GM23338 (cell line): ENCODE measurements around the gene SEZ6. TPM values are rescaled to one million over a fixed set of nuclear protein-coding genes. Genes with fewer than 3 reads are reported as not detected.

Source experiments
- ATAC-seq: fragments of 200-7000 bp; cut with Tn5 transposase; 3 replicates; pipeline ENCODE4 v1.9.1; 2020
- DNase-seq: peaks from one replicate; pipeline ENCODE4 v3.0.0-alpha.2; 2015; ENCODE audit warnings: low spot score
- H2AFZ ChIP-seq: fragments of 200-600 bp; sonication (generic); 2 replicates; pipeline ENCODE4 v1.8.0; 2016; ENCODE audit warnings: antibody characterized with exemption, mild to moderate bottlenecking, moderate library complexity
- H3F3A ChIP-seq: fragments of 200-600 bp; sonication (generic); replicated peaks from 2 replicates; pipeline ENCODE4 v1.8.0; 2017; ENCODE audit warnings: antibody characterized with exemption, mixed run types, low read depth
- H3K27ac ChIP-seq: fragments of 200-600 bp; sonication (generic); 2 replicates; pipeline ENCODE4 v1.6.1; 2016; ENCODE audit warnings: low read depth
- H3K27me3 ChIP-seq: fragments of 200-600 bp; sonication (generic); 2 replicates; pipeline ENCODE4 v1.8.0; 2016; ENCODE audit warnings: mild to moderate bottlenecking, mixed run types, moderate library complexity; ENCODE audit not compliant: insufficient read depth
- H3K36me3 ChIP-seq: fragments of 200-600 bp; sonication (generic); 2 replicates; pipeline ENCODE4 v1.8.0; 2016; ENCODE audit warnings: mild to moderate bottlenecking; ENCODE audit not compliant: insufficient read depth
- H3K4me1 ChIP-seq: fragments of 200-600 bp; sonication (generic); 2 replicates; pipeline ENCODE4 v1.8.0; 2016; ENCODE audit warnings: mild to moderate bottlenecking, moderate library complexity; ENCODE audit not compliant: insufficient read depth
- H3K4me2 ChIP-seq: fragments of 200-600 bp; sonication (generic); 2 replicates; pipeline ENCODE4 v1.7.1; 2017; ENCODE audit warnings: mixed run types
- H3K4me3 ChIP-seq: fragments of 200-600 bp; sonication (generic); 2 replicates; pipeline ENCODE4 v1.6.1; 2016; ENCODE audit warnings: mixed run types
- H3K79me2 ChIP-seq: fragments of 200-600 bp; sonication (generic); replicated peaks from 2 replicates; pipeline ENCODE4 v1.8.0; 2017; ENCODE audit warnings: mild to moderate bottlenecking; ENCODE audit not compliant: insufficient read depth
- H3K9me2 ChIP-seq: fragments of 200-600 bp; sonication (generic); 2 replicates; pipeline ENCODE4 v1.8.0; 2017; ENCODE audit not compliant: insufficient read depth
- H4K20me1 ChIP-seq: fragments of 200-600 bp; sonication (generic); replicated peaks from 2 replicates; pipeline ENCODE4 v1.8.0; 2017; ENCODE audit warnings: mild to moderate bottlenecking; ENCODE audit not compliant: insufficient read depth
- H3K27ac Mint-ChIP-seq: 2 replicates; pipeline ENCODE4 v1.8.0; 2020; ENCODE audit warnings: inconsistent platforms, mild to moderate bottlenecking, moderate library complexity, mixed read lengths
- H3K27me3 Mint-ChIP-seq: 3 replicates; pipeline ENCODE4 v1.8.0; 2022; ENCODE audit warnings: low read depth, mild to moderate bottlenecking, moderate library complexity, mixed read lengths, inconsistent platforms; ENCODE audit not compliant: insufficient read depth, poor library complexity
- H3K36me3 Mint-ChIP-seq: 3 replicates; pipeline ENCODE4 v1.8.0; 2021; ENCODE audit warnings: low read depth, mild to moderate bottlenecking, inconsistent platforms, moderate library complexity, mixed read lengths
- H3K4me1 Mint-ChIP-seq: 3 replicates; pipeline ENCODE4 v1.8.0; 2020; ENCODE audit warnings: mild to moderate bottlenecking, inconsistent platforms, mixed read lengths
- H3K4me3 Mint-ChIP-seq: 3 replicates; pipeline ENCODE4 v1.8.0; 2021; ENCODE audit warnings: moderate library complexity, mild to moderate bottlenecking, inconsistent platforms, mixed read lengths
- H3K9me3 Mint-ChIP-seq: 3 replicates; pipeline ENCODE4 v1.8.0; 2020; ENCODE audit warnings: moderate library complexity, mild to moderate bottlenecking, inconsistent platforms, mixed read lengths
- CREB1 ChIP-seq: fragments of 250-450 bp; sonication (Bioruptor Pico); IDR thresholded peaks from 2 replicates; pipeline ENCODE4 v1.5.0; 2020; ENCODE audit warnings: low read depth, mild to moderate bottlenecking, moderate library complexity
- CTCF ChIP-seq, 2 experiments: fragments of 200-600 bp in 1 of 2; sonication (generic) in 1 of 2; conservative IDR thresholded peaks; 2 replicates each; pipeline versions ENCODE4 v1.5.1 to v1.6.1; 2016 to 2017; ENCODE audit warnings: antibody characterized with exemption in 2 of 2, low read depth in 2 of 2, mild to moderate bottlenecking in 2 of 2, moderate library complexity in 1 of 2
- EZH2 ChIP-seq: fragments of 200-600 bp; sonication (generic); IDR thresholded peaks from one replicate; pipeline ENCODE4 v1.8.0; 2017; ENCODE audit warnings: antibody characterized with exemption, mild to moderate bottlenecking, low read depth; ENCODE audit not compliant: unreplicated experiment
- EZH2phosphoT487 ChIP-seq: fragments of 200-600 bp; sonication (generic); IDR thresholded peaks from one replicate; pipeline ENCODE4 v1.8.1; 2018; ENCODE audit warnings: antibody characterized with exemption; ENCODE audit not compliant: unreplicated experiment
- JUNB ChIP-seq: IDR thresholded peaks from one replicate; pipeline ENCODE4 v1.6.1; 2016; ENCODE audit warnings: antibody characterized with exemption; ENCODE audit not compliant: unreplicated experiment
- NANOG ChIP-seq: IDR thresholded peaks from 2 replicates; pipeline ENCODE4 v1.6.1; 2016; ENCODE audit warnings: antibody characterized with exemption, borderline replicate concordance
- POLR2AphosphoS5 ChIP-seq: IDR thresholded peaks from 2 replicates; pipeline ENCODE4 v1.6.1; 2016; ENCODE audit warnings: antibody characterized with exemption, low read depth
- REST ChIP-seq: IDR thresholded peaks from one replicate; pipeline ENCODE4 v1.6.1; 2018; ENCODE audit warnings: antibody characterized with exemption; ENCODE audit not compliant: unreplicated experiment
- STAT1 ChIP-seq: IDR thresholded peaks from one replicate; pipeline ENCODE4 v1.6.1; 2016; ENCODE audit warnings: antibody characterized with exemption; ENCODE audit not compliant: unreplicated experiment
- ZNF114 ChIP-seq: fragments of 250-450 bp; sonication (Bioruptor Pico); IDR thresholded peaks from 2 replicates; pipeline ENCODE4 v1.5.0; 2020; ENCODE audit warnings: mild to moderate bottlenecking, moderate library complexity
- ZNF331 ChIP-seq: fragments of 250-450 bp; sonication (Bioruptor Pico); IDR thresholded peaks from 2 replicates; pipeline ENCODE4 v1.5.0; 2020; ENCODE audit warnings: low read depth, mild to moderate bottlenecking, moderate library complexity
- polyA plus RNA-seq: library from polyadenylated mRNA; unstranded; fragments of >200 nt; fragmentation: Nextera tagmentation; extraction: Ambion mirVana; gene quantifications from 2 replicates; pipeline ENCODE4 v1.2.1, GENCODE V29; 2016
- total RNA-seq: library from RNA; depleted of rRNA; stranded (reverse); fragments of >200 nt; shearing (Covaris generic); gene quantifications from 2 replicates; pipeline ENCODE4 v1.2.3, GENCODE V29; 2014
- TF ChIP-seq, protein P1 (sequence below): fragments of 250-450 bp; sonication (Bioruptor Pico); IDR thresholded peaks from 2 replicates; pipeline ENCODE4 v1.5.0; 2020; ENCODE audit warnings: mild to moderate bottlenecking, moderate library complexity
- TF ChIP-seq, protein P2 (sequence below): IDR thresholded peaks from 2 replicates; pipeline ENCODE4 v1.6.1; 2016; ENCODE audit warnings: antibody characterized with exemption

The SEZ6 gene
- total and polyA plus RNA-seq, 2 experiments from 2014 or later = 1.0 to 6.5 TPM

GRCh38 chr17:28963841-28964240 is 42.0 kb downstream of the SEZ6 start:
- H3K79me2 ChIP-seq = no peaks in the 10 kb centered on the region
- peaks cover 19% of the 10 kb centered on the region for H3K4me1 Mint-ChIP-seq
- DNase-seq = no peak
- no peak for ATAC-seq
- H3K4me2 ChIP-seq = no peak overlapping the region
- H3F3A ChIP-seq = peaks cover 12% of the 10 kb centered on the region; the same call in 1 of the 2 replicates
- H3K27me3 Mint-ChIP-seq = peaks cover 10% of the 10 kb centered on the region
- no peaks in the 10 kb centered on the region for H3K36me3 ChIP-seq
- H3K9me2 ChIP-seq = no peaks in the 10 kb centered on the region
- no peak overlapping the region for H3K4me3 Mint-ChIP-seq
- no peak overlapping the region for H3K27ac Mint-ChIP-seq
- H4K20me1 ChIP-seq = no peaks in the 10 kb centered on the region
- no peaks in the 10 kb centered on the region for H3K9me3 Mint-ChIP-seq
- no peaks in the 10 kb centered on the region; the same call in 2 of the 3 replicates for H3K36me3 Mint-ChIP-seq
- no peak overlapping the region for H3K4me3 ChIP-seq
- no peak overlapping the region for H3K27ac ChIP-seq
- no peaks in the 10 kb centered on the region for H3K27me3 ChIP-seq
- peaks cover 18% of the 10 kb centered on the region for H3K4me1 ChIP-seq
- TF ChIP-seq JUNB = no peak
- no peak for TF ChIP-seq CTCF (conservative IDR thresholded peaks at IDR 0.05; ENCODE audit: low read depth in 2 of 2)
- TF ChIP-seq ZNF331 (CRISPR knock-in tag) = no peak
- no peak for TF ChIP-seq STAT1
- TF ChIP-seq REST = no peak
- no peak for TF ChIP-seq ZNF114 (CRISPR knock-in tag)
- TF ChIP-seq, protein P1, sequence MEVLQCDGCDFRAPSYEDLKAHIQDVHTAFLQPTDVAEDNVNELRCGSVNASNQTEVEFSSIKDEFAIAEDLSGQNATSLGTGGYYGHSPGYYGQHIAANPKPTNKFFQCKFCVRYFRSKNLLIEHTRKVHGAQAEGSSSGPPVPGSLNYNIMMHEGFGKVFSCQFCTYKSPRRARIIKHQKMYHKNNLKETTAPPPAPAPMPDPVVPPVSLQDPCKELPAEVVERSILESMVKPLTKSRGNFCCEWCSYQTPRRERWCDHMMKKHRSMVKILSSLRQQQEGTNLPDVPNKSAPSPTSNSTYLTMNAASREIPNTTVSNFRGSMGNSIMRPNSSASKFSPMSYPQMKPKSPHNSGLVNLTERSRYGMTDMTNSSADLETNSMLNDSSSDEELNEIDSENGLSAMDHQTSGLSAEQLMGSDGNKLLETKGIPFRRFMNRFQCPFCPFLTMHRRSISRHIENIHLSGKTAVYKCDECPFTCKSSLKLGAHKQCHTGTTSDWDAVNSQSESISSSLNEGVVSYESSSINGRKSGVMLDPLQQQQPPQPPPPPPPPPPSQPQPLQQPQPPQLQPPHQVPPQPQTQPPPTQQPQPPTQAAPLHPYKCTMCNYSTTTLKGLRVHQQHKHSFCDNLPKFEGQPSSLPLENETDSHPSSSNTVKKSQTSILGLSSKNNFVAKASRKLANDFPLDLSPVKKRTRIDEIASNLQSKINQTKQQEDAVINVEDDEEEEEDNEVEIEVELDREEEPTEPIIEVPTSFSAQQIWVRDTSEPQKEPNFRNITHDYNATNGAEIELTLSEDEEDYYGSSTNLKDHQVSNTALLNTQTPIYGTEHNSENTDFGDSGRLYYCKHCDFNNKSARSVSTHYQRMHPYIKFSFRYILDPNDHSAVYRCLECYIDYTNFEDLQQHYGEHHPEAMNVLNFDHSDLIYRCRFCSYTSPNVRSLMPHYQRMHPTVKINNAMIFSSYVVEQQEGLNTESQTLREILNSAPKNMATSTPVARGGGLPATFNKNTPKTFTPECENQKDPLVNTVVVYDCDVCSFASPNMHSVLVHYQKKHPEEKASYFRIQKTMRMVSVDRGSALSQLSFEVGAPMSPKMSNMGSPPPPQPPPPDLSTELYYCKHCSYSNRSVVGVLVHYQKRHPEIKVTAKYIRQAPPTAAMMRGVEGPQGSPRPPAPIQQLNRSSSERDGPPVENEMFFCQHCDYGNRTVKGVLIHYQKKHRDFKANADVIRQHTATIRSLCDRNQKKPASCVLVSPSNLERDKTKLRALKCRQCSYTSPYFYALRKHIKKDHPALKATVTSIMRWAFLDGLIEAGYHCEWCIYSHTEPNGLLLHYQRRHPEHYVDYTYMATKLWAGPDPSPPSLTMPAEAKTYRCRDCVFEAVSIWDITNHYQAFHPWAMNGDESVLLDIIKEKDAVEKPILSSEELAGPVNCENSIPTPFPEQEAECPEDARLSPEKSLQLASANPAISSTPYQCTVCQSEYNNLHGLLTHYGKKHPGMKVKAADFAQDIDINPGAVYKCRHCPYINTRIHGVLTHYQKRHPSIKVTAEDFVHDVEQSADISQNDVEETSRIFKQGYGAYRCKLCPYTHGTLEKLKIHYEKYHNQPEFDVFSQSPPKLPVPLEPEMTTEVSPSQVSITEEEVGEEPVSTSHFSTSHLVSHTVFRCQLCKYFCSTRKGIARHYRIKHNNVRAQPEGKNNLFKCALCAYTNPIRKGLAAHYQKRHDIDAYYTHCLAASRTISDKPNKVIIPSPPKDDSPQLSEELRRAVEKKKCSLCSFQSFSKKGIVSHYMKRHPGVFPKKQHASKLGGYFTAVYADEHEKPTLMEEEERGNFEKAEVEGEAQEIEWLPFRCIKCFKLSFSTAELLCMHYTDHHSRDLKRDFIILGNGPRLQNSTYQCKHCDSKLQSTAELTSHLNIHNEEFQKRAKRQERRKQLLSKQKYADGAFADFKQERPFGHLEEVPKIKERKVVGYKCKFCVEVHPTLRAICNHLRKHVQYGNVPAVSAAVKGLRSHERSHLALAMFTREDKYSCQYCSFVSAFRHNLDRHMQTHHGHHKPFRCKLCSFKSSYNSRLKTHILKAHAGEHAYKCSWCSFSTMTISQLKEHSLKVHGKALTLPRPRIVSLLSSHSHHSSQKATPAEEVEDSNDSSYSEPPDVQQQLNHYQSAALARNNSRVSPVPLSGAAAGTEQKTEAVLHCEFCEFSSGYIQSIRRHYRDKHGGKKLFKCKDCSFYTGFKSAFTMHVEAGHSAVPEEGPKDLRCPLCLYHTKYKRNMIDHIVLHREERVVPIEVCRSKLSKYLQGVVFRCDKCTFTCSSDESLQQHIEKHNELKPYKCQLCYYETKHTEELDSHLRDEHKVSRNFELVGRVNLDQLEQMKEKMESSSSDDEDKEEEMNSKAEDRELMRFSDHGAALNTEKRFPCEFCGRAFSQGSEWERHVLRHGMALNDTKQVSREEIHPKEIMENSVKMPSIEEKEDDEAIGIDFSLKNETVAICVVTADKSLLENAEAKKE (CRISPR knock-in tag) = no peak
- no peak for TF ChIP-seq EZH2phosphoT487
- TF ChIP-seq POLR2AphosphoS5 = no peak
- TF ChIP-seq, protein P2, sequence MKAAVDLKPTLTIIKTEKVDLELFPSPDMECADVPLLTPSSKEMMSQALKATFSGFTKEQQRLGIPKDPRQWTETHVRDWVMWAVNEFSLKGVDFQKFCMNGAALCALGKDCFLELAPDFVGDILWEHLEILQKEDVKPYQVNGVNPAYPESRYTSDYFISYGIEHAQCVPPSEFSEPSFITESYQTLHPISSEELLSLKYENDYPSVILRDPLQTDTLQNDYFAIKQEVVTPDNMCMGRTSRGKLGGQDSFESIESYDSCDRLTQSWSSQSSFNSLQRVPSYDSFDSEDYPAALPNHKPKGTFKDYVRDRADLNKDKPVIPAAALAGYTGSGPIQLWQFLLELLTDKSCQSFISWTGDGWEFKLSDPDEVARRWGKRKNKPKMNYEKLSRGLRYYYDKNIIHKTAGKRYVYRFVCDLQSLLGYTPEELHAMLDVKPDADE = no peak
- no peak for TF ChIP-seq CREB1
- TF ChIP-seq NANOG = no peak
- TF ChIP-seq EZH2 = no peak
- H2AFZ ChIP-seq = no peak overlapping the region
